BLaER1 treated with 17β-estradiol and CSF1 and Interleukin-3, amounts not matched to agents 10 nM and 100 nM (cell line): ENCODE measurements around the gene COL15A1.

Experiments
- H3K27ac ChIP-seq, 11 experiments: shearing (Covaris generic); formaldehyde crosslinking; 2 replicates each; pipeline ENCODE4 v1.8.1; 2022
- H3K27me3 ChIP-seq, 11 experiments: shearing (Covaris generic); formaldehyde crosslinking; 2 replicates each; pipeline ENCODE4 v1.8.1; 2022
- H3K36me3 ChIP-seq, 11 experiments: shearing (Covaris generic); formaldehyde crosslinking; 2 replicates each; pipeline ENCODE4 v1.8.1; 2022
- H3K4me1 ChIP-seq, 10 experiments: shearing (Covaris generic); formaldehyde crosslinking; 2 replicates each; pipeline ENCODE4 v1.8.1; 2022
- H3K4me2 ChIP-seq, 11 experiments: shearing (Covaris generic); formaldehyde crosslinking; 2 replicates each; pipeline ENCODE4 v1.8.1; 2022
- H3K4me3 ChIP-seq, 10 experiments: shearing (Covaris generic); formaldehyde crosslinking; 2 replicates each; pipeline ENCODE4 v1.8.1; 2022
- H3K9ac ChIP-seq, 11 experiments: shearing (Covaris generic); formaldehyde crosslinking; 2 replicates each; pipeline ENCODE4 v1.8.1; 2022
- H3K9me3 ChIP-seq, 11 experiments: shearing (Covaris generic); formaldehyde crosslinking; replicated peaks in 1 of 11; 2 replicates each; pipeline ENCODE4 v1.8.1; 2022
- H4K20me1 ChIP-seq, 11 experiments: shearing (Covaris generic); formaldehyde crosslinking; 2 replicates each; pipeline ENCODE4 v1.8.1; 2022
- Cebpa-rat ChIP-seq, 11 experiments: shearing (Covaris generic); IDR thresholded peaks; 2 replicates each; pipeline ENCODE4 v1.8.1; 2022

The COL15A1 gene

GRCh38 chr9:99116003-99116411, 172.3 kb downstream of the COL15A1 start:
- no peak overlapping the region for H3K9ac ChIP-seq
- peaks cover 0 to 42% (median 5%) of the 10 kb centered on the region in 11 experiments; a peak in 8 of 22 replicates for H3K36me3 ChIP-seq
- peaks cover 46 to 93% (median 64%) of the 10 kb centered on the region in 10 experiments for H3K4me1 ChIP-seq
- peaks cover 66 to 100% (median 92%) of the 10 kb centered on the region in 11 experiments for H4K20me1 ChIP-seq
- no peaks in the 10 kb centered on the region for H3K27me3 ChIP-seq
- no peak for TF ChIP-seq Cebpa-rat (IDR thresholded peaks at IDR 0.05)
- peak overlapping the region in 4 of 11 experiments; percentile 4 to 39 (median 9); a peak in 3 of 22 replicates for H3K4me2 ChIP-seq
- no peak overlapping the region for H3K27ac ChIP-seq
- H3K4me3 ChIP-seq, result no peak overlapping the region
- H3K9me3 ChIP-seq, result no peaks in the 10 kb centered on the region; a peak in 1 of 22 replicates

GRCh38 chr9:99118782-99119466, 175.2 kb downstream of the COL15A1 start:
- peaks cover 0 to 52% (median 7%) of the 10 kb centered on the region in 11 experiments; a peak in 8 of 22 replicates for H3K36me3 ChIP-seq
- H3K9ac ChIP-seq, result peak overlapping the region in 6 of 11 experiments; percentile 30 to 60 (median 42); a peak in 11 of 22 replicates
- TF ChIP-seq Cebpa-rat (IDR thresholded peaks at IDR 0.05), result no peak
- H3K4me2 ChIP-seq, result peak overlapping the region; percentile 65 to 94 (median 83)
- peaks cover 55 to 100% (median 93%) of the 10 kb centered on the region in 11 experiments for H4K20me1 ChIP-seq
- peak overlapping the region in 4 of 10 experiments; percentile 21 to 39 (median 26); a peak in 4 of 20 replicates for H3K4me3 ChIP-seq
- peaks cover 40 to 80% (median 55%) of the 10 kb centered on the region in 10 experiments for H3K4me1 ChIP-seq
- peak overlapping the region in 9 of 11 experiments; percentile 20 to 73 (median 61); a peak in 19 of 22 replicates for H3K27ac ChIP-seq
- H3K9me3 ChIP-seq, result peaks cover 0 to 4% (median 0%) of the 10 kb centered on the region in 11 experiments; a peak in 1 of 22 replicates
- H3K27me3 ChIP-seq, result no peaks in the 10 kb centered on the region

GRCh38 chr9:99119976-99120655, 176.4 kb downstream of the COL15A1 start:
- Histone ChIP-seq H4K20me1 (peaks cover 48 to 100% (median 87%) of the 10 kb centered on the region in 11 experiments; a peak in 21 of 22 replicates), H3K4me3 (no peak overlapping the region), H3K9me3 (peaks cover 0 to 4% (median 0%) of the 10 kb centered on the region in 11 experiments; a peak in 1 of 22 replicates), H3K36me3 (peaks cover 0 to 51% (median 11%) of the 10 kb centered on the region in 11 experiments; a peak in 8 of 22 replicates), H3K4me1 (peaks cover 40 to 70% (median 46%) of the 10 kb centered on the region in 10 experiments), H3K27me3 (no peaks in the 10 kb centered on the region), H3K4me2 (peak overlapping the region; percentile 65 to 94 (median 83)), H3K9ac (no peak overlapping the region; a peak in 2 of 22 replicates), H3K27ac (peak overlapping the region in 9 of 11 experiments; percentile 18 to 73 (median 61); a peak in 15 of 22 replicates)
- no peak for TF ChIP-seq Cebpa-rat (IDR thresholded peaks at IDR 0.05)
